Measurements from ENCODE around the gene NUAK2.

GRCh38 chr1:205294934-205295333 lies 26.6 kb downstream of the NUAK2 start:
- TF ChIP-seq GABPA (IDR thresholded peaks at IDR 0.05; ENCODE audit: borderline replicate concordance, insufficient read depth, low read length) (no peak), TBP (IDR thresholded peaks at IDR 0.05; ENCODE audit: low read depth, low read length) (no peak), RNF2 (IDR thresholded peaks at IDR 0.05; ENCODE audit: borderline replicate concordance, low read depth, low read length, missing control alignments, poor library complexity, severe bottlenecking) (no peak), POLR2AphosphoS5 (IDR thresholded peaks at IDR 0.05; ENCODE audit: low read depth, low read length) (no peak), CTCF (IDR thresholded peaks at IDR 0.05; ENCODE audit: control extremely low read depth in 1 of 3, insufficient read depth in 1 of 3, low read depth in 1 of 3, low read length in 3 of 3) (no peak), TAF1 (IDR thresholded peaks at IDR 0.05; ENCODE audit: low read depth, low read length) (no peak), ZNF274 (IDR thresholded peaks at IDR 0.05; ENCODE audit: borderline replicate concordance, extremely low read depth, low read length) (no peak), CREB1 (IDR thresholded peaks at IDR 0.05) (no peak), E2F6 (IDR thresholded peaks at IDR 0.05) (no peak)
